Measurements from ENCODE around the gene TPRG1.

GRCh38 chr3:189355481-189356201 is 183.9 kb downstream of the TPRG1 start:
- no peak for TF ChIP-seq SP1 (IDR thresholded peaks at IDR 0.05; ENCODE audit: low read depth, low read length)
- TF ChIP-seq CEBPB (IDR thresholded peaks at IDR 0.05; ENCODE audit: low read depth, low read length) = peak; percentile 79

Data from H1 (cell line).